Pulmonary artery endothelial cell (primary cell): Measurements from ENCODE around the gene TMEM269. TPM values are rescaled to one million over a fixed set of nuclear protein-coding genes. Genes with fewer than 3 reads are reported as not detected.

Source experiments
- DNase-seq: peaks from one replicate; pipeline ENCODE4 v3.0.0-alpha.2; 2011; ENCODE audit warnings: low read depth, low spot score
- total RNA-seq: library from RNA; depleted of rRNA; stranded (reverse); fragments of >200 nt; gene quantifications from 2 replicates; pipeline ENCODE4 v1.2.3, GENCODE V29; 2014

The TMEM269 gene
- total RNA-seq, 1 donor from 2014 or later, result not detected

DNA sequence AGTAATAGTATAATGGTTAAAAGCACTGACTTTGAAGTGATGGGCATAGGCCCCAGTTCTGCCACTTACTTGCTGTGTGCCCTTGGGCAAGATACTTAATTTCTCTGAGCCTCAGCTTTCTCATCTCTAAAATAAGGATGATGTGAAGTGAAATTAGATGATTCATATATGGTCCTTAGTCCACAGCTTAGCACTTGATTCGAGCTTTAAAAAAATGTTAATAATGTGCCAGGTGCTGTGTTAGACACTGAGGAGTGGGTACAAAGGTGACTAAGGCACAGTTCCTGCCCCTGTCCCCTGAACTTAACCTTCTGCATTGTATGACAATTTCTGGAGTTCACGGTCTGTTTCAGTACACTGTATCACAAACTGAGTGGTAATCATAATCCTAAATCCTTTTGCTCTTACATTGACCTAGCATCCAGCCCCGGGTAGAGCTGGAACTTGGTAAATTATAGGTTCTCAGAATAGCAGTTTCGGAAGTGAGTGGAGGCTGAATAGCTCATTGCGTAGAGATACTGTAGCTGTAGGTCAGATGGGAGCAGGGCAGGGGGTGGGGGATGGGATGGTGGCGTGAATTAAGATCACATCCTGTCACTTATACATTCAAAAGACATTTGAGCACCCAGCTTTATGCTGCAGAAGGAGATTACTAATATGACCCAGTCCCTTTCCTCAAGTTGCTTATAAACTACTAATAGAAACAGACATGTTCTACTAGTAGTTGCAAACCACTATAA, 63.1 kb downstream of the TMEM269 start:
- no peak for DNase-seq

DNA sequence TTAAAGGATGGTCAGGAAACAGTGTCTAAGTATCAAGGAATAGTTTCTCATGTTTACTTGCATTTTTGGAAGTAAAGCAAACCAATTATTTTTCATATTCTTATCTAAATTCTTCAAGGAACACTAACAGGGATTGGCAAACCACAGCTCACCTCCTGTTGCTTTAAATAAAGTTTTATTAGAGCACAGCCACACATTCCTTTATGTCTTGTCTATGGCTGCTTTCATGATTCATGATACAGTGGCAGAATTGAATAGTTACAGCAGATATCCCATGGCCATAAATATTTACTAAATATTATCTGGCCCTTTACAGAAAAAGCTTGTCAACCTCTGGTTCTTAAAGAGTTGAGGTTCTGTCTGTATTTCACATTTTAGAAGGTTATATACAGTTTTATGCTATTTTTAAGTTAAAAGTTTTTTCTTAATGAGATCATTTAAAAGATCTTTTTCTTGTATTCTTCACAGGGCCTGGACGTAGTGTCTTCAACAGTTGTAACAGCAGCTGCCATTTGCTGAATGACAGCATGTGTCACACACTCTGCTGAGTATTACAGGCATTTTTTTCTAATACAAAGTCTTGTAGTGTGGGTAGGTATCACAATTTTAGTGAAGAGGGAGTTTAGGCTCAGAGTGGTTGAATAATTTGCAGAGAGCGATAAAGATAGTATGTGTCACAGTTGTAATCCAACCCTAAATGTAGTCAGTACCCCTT, 64.2 kb downstream of the TMEM269 start:
- no peak for DNase-seq

DNA sequence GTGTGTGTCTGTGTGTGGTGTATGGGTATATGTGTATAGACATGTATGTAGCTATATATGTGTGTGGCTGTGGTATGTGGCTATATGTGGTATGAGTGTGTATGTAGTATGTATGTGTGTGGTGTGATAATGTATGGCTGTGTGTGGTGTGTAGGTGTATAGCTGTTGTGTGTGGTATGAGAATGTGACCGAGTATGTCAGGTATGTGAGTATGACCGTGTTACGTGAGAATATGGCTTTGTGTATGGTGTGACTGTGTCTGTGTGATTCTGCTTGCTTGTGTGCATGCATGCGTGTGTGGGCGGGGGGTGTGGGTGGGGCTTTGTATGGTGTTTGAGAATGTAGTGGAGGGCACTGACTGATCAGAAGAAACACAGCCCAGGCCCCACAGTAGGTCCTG, 65.2 kb downstream of the TMEM269 start:
- DNase-seq, result no peak

Other genes starting within 250 kb of the TMEM269 start
- 33.7 and 39.2 TPM in 2 replicates for gene PPIH, start 126.6 kb upstream of the TMEM269 start, total RNA-seq
- 971 and 997 TPM in 2 replicates for gene YBX1, start 102.6 kb upstream of the TMEM269 start, total RNA-seq
- not detected in 2 replicates for gene CLDN19, start 44.8 kb upstream of the TMEM269 start, total RNA-seq
- 98.8 and 114 TPM in 2 replicates for gene P3H1, start 18.0 kb upstream of the TMEM269 start, total RNA-seq
- 2.6 and 4.9 TPM in 2 replicates for gene C1orf50, start 17.7 kb upstream of the TMEM269 start, total RNA-seq
- gene ERMAP, start 32.1 kb downstream of the TMEM269 start, total RNA-seq, result 5.4 and 6.1 TPM in 2 replicates
- 11.3 and 14.0 TPM in 2 replicates for gene SVBP, start 32.4 kb downstream of the TMEM269 start, total RNA-seq
- 6.4 and 10.1 TPM in 2 replicates for gene ZNF691, start 61.6 kb downstream of the TMEM269 start, total RNA-seq
- gene SLC2A1, start 173.9 kb downstream of the TMEM269 start, total RNA-seq, result 26.7 and 45.4 TPM in 2 replicates